ENCODE data around the gene MVP.

Gene MVP

GRCh38 chr16:29804455-29805231 is 15.6 kb upstream of the MVP start:
- DNase-seq (ENCODE audit: low read depth): no peak

- peak; percentile 97 for DNase-seq (ENCODE audit: low read depth)
Measured at GRCh38 chr16:29805232-29806098, 14.8 kb upstream of the MVP start.

GRCh38 chr16:29806099-29806579 is 14.1 kb upstream of the MVP start, which contains the start of gene MAZ:
Gene MAZ (plus strand): TSS chr16:29806529. CDS start chr16:29806702, 173 bp downstream.
- peak; percentile 75 for DNase-seq (ENCODE audit: low read depth)

GRCh38 chr16:29806641-29807425 is 13.4 kb upstream of the MVP start:
- DNase-seq (ENCODE audit: low read depth): no peak

- DNase-seq (ENCODE audit: low read depth): peak; percentile 78
Measured at GRCh38 chr16:29807426-29808218, 12.6 kb upstream of the MVP start.

GRCh38 chr16:29808219-29808900 is 11.9 kb upstream of the MVP start:
- no peak for DNase-seq (ENCODE audit: low read depth)

GRCh38 chr16:29809031-29809747 is 11.1 kb upstream of the MVP start:
- no peak for DNase-seq (ENCODE audit: low read depth)

- no peak for DNase-seq (ENCODE audit: low read depth)
Measured at GRCh38 chr16:29809850-29810698, 10.2 kb upstream of the MVP start.

GRCh38 chr16:29810699-29811169 is 9.5 kb upstream of the MVP start:
- no peak for DNase-seq (ENCODE audit: low read depth)

- DNase-seq (ENCODE audit: low read depth): peak; percentile 53
Measured at GRCh38 chr16:29811170-29811895, 8.9 kb upstream of the MVP start.

- peak; percentile 39 for DNase-seq (ENCODE audit: low read depth)
Measured at GRCh38 chr16:29811896-29812665, 8.2 kb upstream of the MVP start, which contains the start of gene PRRT2. Gene PRRT2 (plus strand): TSS chr16:29812193. CDS start chr16:29813055, 862 bp downstream.

GRCh38 chr16:29812754-29813643 is 7.3 kb upstream of the MVP start:
- no peak for DNase-seq (ENCODE audit: low read depth)

- no peak for DNase-seq (ENCODE audit: low read depth)
Measured at GRCh38 chr16:29813644-29814562, 6.4 kb upstream of the MVP start.

- no peak for DNase-seq (ENCODE audit: low read depth)
Measured at GRCh38 chr16:29814592-29814991, 5.7 kb upstream of the MVP start.
